Karpas-422 (cell line): ENCODE measurements around the gene CLPSL2. TPM values are rescaled to one million over a fixed set of nuclear protein-coding genes. Genes with fewer than 3 reads are reported as not detected.
"Not testable (repeated sequence)": the region's sequence is repeated elsewhere in the genome, so short reads cannot be mapped to it uniquely, and the experiment has no call there.

Experiments
- DNase-seq: peaks from one replicate; pipeline ENCODE4 v3.0.0-alpha.2; 2015
- H2AFZ ChIP-seq: fragments of 200-600 bp; sonication (generic); 2 replicates; pipeline ENCODE4 v1.6.1; 2014; ENCODE audit warnings: antibody characterized with exemption, low read length, mixed read lengths
- H3K27ac ChIP-seq: fragments of 200-600 bp; sonication (generic); 2 replicates; pipeline ENCODE4 v1.5.1; 2014; ENCODE audit warnings: mild to moderate bottlenecking, low read length, moderate library complexity
- H3K27me3 ChIP-seq: fragments of 200-600 bp; sonication (generic); 2 replicates; pipeline ENCODE4 v1.6.1; 2014; ENCODE audit warnings: low read length, mixed read lengths
- H3K36me3 ChIP-seq: fragments of 200-600 bp; sonication (generic); 2 replicates; pipeline ENCODE4 v1.6.1; 2014; ENCODE audit warnings: low read length, mixed read lengths; ENCODE audit not compliant: insufficient read depth
- H3K4me1 ChIP-seq: fragments of 200-600 bp; sonication (generic); 2 replicates; pipeline ENCODE4 v1.6.1; 2014; ENCODE audit warnings: mild to moderate bottlenecking, low read length, mixed read lengths
- H3K4me2 ChIP-seq: fragments of 200-600 bp; sonication (generic); 2 replicates; pipeline ENCODE4 v1.6.1; 2014; ENCODE audit warnings: low read length, low read depth, mild to moderate bottlenecking; ENCODE audit not compliant: poor library complexity, severe bottlenecking
- H3K4me3 ChIP-seq: fragments of 200-600 bp; sonication (generic); 2 replicates; pipeline ENCODE4 v1.5.1; 2014; ENCODE audit warnings: mild to moderate bottlenecking, antibody characterized with exemption, low read length, mixed read lengths
- H3K79me2 ChIP-seq: fragments of 200-600 bp; sonication (generic); 2 replicates; pipeline ENCODE4 v1.6.1; 2014; ENCODE audit warnings: mild to moderate bottlenecking, low read length, mixed read lengths
- H3K9ac ChIP-seq: fragments of 200-600 bp; sonication (generic); 2 replicates; pipeline ENCODE4 v1.6.0; 2014; ENCODE audit warnings: low read length
- H3K9me2 ChIP-seq: fragments of 200-600 bp; sonication (generic), shearing (Covaris generic); replicated peaks from 2 replicates; pipeline ENCODE4 v1.6.0; 2014; ENCODE audit warnings: mild to moderate bottlenecking, low read length, moderate library complexity; ENCODE audit not compliant: insufficient read depth
- H3K9me3 ChIP-seq: fragments of 300-700, 200-600 bp; sonication (generic); 2 replicates; pipeline ENCODE4 v1.6.1; 2014; ENCODE audit warnings: low read length, mixed read lengths
- H4K20me1 ChIP-seq: fragments of 200-600 bp; sonication (generic); 2 replicates; pipeline ENCODE4 v1.6.1; 2014; ENCODE audit warnings: mild to moderate bottlenecking, antibody characterized with exemption, low read length, low read depth; ENCODE audit not compliant: insufficient read depth
- total RNA-seq: library from RNA; depleted of rRNA; stranded (reverse); fragments of >200 nt; shearing (Covaris generic); gene quantifications from 2 replicates; pipeline ENCODE4 v1.2.3, GENCODE V29; 2014; ENCODE audit warnings: low replicate concordance

Gene CLPSL2
- total RNA-seq, 1 experiment from 2014 or later: not detected

GRCh38 chr6:35731736-35732532, 44.5 kb upstream of the CLPSL2 start:
- H3K79me2 ChIP-seq: no peaks in the 10 kb centered on the region
- H3K27ac ChIP-seq: peak overlapping the region; percentile 85
- H3K4me2 ChIP-seq: peak overlapping the region; percentile 98
- H3K9ac ChIP-seq: peak overlapping the region; percentile 97
- H3K36me3 ChIP-seq: no peaks in the 10 kb centered on the region
- peak; percentile 96 for DNase-seq
- peak overlapping the region; percentile 98 for H2AFZ ChIP-seq
- no peaks in the 10 kb centered on the region for H3K9me3 ChIP-seq
- no peaks in the 10 kb centered on the region for H4K20me1 ChIP-seq
- no peaks in the 10 kb centered on the region for H3K9me2 ChIP-seq
- H3K4me3 ChIP-seq: peak overlapping the region; percentile 97
- H3K4me1 ChIP-seq: peaks cover 58% of the 10 kb centered on the region
- H3K27me3 ChIP-seq: no peaks in the 10 kb centered on the region

GRCh38 chr6:35733633-35734032, 42.8 kb upstream of the CLPSL2 start:
- Histone ChIP-seq H3K79me2 (no peaks in the 10 kb centered on the region), H3K9ac (no peak overlapping the region), H3K4me2 (no peak overlapping the region), H3K9me2 (no peaks in the 10 kb centered on the region), H4K20me1 (no peaks in the 10 kb centered on the region), H3K36me3 (no peaks in the 10 kb centered on the region), H3K4me1 (peaks cover 48% of the 10 kb centered on the region), H3K27ac (no peak overlapping the region), H3K4me3 (no peak overlapping the region), H3K9me3 (no peaks in the 10 kb centered on the region), H3K27me3 (no peaks in the 10 kb centered on the region), H2AFZ (no peak overlapping the region)
- DNase-seq: no peak

GRCh38 chr6:35734319-35734718, 42.1 kb upstream of the CLPSL2 start:
- H3K27me3 ChIP-seq, H3K36me3 ChIP-seq, H3K9me2 ChIP-seq, H3K27ac ChIP-seq, H3K9me3 ChIP-seq, H2AFZ ChIP-seq, H3K79me2 ChIP-seq, H3K4me2 ChIP-seq, H3K4me3 ChIP-seq, DNase-seq, H4K20me1 ChIP-seq, H3K9ac ChIP-seq: not testable (repeated sequence)
- H3K4me1 ChIP-seq: peaks cover 41% of the 10 kb centered on the region

- H3K4me2 ChIP-seq: no peak overlapping the region
- H3K9me3 ChIP-seq: no peaks in the 10 kb centered on the region
- no peaks in the 10 kb centered on the region for H3K27me3 ChIP-seq
- no peak overlapping the region for H3K27ac ChIP-seq
- no peak overlapping the region for H3K4me3 ChIP-seq
- H3K79me2 ChIP-seq: no peaks in the 10 kb centered on the region
- H3K9ac ChIP-seq: no peak overlapping the region
- H4K20me1 ChIP-seq: no peaks in the 10 kb centered on the region
- no peak overlapping the region for H2AFZ ChIP-seq
- no peaks in the 10 kb centered on the region for H3K36me3 ChIP-seq
- H3K4me1 ChIP-seq: peaks cover 34% of the 10 kb centered on the region
- no peaks in the 10 kb centered on the region for H3K9me2 ChIP-seq
- DNase-seq: no peak
Measured at GRCh38 chr6:35735452-35735851, 40.9 kb upstream of the CLPSL2 start.

- no peaks in the 10 kb centered on the region for H3K36me3 ChIP-seq
- H3K4me3 ChIP-seq: no peak overlapping the region
- DNase-seq: peak; percentile 94
- no peaks in the 10 kb centered on the region for H3K27me3 ChIP-seq
- no peaks in the 10 kb centered on the region for H3K9me3 ChIP-seq
- H3K4me1 ChIP-seq: peaks cover 27% of the 10 kb centered on the region
- H2AFZ ChIP-seq: no peak overlapping the region
- H3K9ac ChIP-seq: no peak overlapping the region; the same call in 1 of the 2 replicates
- no peak overlapping the region for H3K27ac ChIP-seq
- H3K79me2 ChIP-seq: no peaks in the 10 kb centered on the region
- peak overlapping the region; percentile 58 for H3K4me2 ChIP-seq
- H3K9me2 ChIP-seq: no peaks in the 10 kb centered on the region
- no peaks in the 10 kb centered on the region for H4K20me1 ChIP-seq
Measured at GRCh38 chr6:35736253-35736894, 40.0 kb upstream of the CLPSL2 start.

GRCh38 chr6:35736982-35737412, 39.4 kb upstream of the CLPSL2 start, which contains the start of gene ARMC12:
TSS of gene ARMC12 (plus strand) at chr6:35737032. CDS start at chr6:35737109, 77 bp downstream.
- Histone ChIP-seq H3K4me1 (peaks cover 27% of the 10 kb centered on the region), H3K79me2 (no peaks in the 10 kb centered on the region), H3K27me3 (no peaks in the 10 kb centered on the region), H3K4me2 (peak within 1 kb of the TSS; percentile 58), H3K9me3 (no peaks in the 10 kb centered on the region), H3K9me2 (no peaks in the 10 kb centered on the region), H3K4me3 (peak within 1 kb of the TSS; percentile 42; the same call in 1 of the 2 replicates), H3K36me3 (no peaks in the 10 kb centered on the region), H3K27ac (no peak within 1 kb of the TSS), H3K9ac (peak within 1 kb of the TSS; percentile 43), H2AFZ (peak within 1 kb of the TSS; percentile 73; the same call in 1 of the 2 replicates), H4K20me1 (no peaks in the 10 kb centered on the region)
- DNase-seq: peak; percentile 46

- no peaks in the 10 kb centered on the region for H3K27me3 ChIP-seq
- H3K4me2 ChIP-seq: peak overlapping the region; percentile 58
- H3K27ac ChIP-seq: no peak overlapping the region
- DNase-seq: peak; percentile 92
- H3K9me2 ChIP-seq: no peaks in the 10 kb centered on the region
- no peaks in the 10 kb centered on the region for H3K79me2 ChIP-seq
- H2AFZ ChIP-seq: peak overlapping the region; percentile 73; the same call in 1 of the 2 replicates
- no peaks in the 10 kb centered on the region for H3K9me3 ChIP-seq
- H3K9ac ChIP-seq: peak overlapping the region; percentile 43
- H3K4me1 ChIP-seq: peaks cover 20% of the 10 kb centered on the region
- H3K36me3 ChIP-seq: no peaks in the 10 kb centered on the region
- no peaks in the 10 kb centered on the region for H4K20me1 ChIP-seq
- H3K4me3 ChIP-seq: peak overlapping the region; percentile 42; the same call in 1 of the 2 replicates
Measured at GRCh38 chr6:35737413-35738211, 38.8 kb upstream of the CLPSL2 start.
